GM10266 (cell line): Measurements from ENCODE around the gene LRRC74B.

Experiments
- DNase-seq: peaks from one replicate; pipeline ENCODE4 v3.0.0; 2012; ENCODE audit errors: extremely low spot score
- TF ChIP-seq, protein P1 (sequence below): IDR thresholded peaks from 2 replicates; pipeline ENCODE4 v1.5.1; 2012; ENCODE audit warnings: mild to moderate bottlenecking, low read depth; ENCODE audit not compliant: control insufficient read depth, insufficient read depth; ENCODE audit errors: missing control alignments

Gene LRRC74B, protein sequence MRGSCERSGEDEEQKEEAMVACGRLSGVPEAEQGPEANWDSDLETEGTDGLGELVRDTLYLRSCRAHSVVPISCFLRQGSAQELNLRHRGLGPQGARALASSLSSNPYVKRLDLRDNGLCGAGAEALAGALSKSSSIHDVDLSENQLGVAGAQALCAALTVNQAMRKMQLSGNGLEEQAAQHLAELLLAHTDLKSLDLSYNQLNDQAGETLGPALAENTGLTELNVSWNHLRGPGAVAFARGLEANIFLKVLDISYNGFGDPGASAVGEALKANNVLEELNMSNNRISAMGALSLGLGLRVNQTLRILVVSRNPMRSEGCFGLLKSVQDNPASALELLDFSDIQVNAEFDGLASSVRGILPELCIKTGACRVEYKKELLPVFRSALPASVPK

DNA sequence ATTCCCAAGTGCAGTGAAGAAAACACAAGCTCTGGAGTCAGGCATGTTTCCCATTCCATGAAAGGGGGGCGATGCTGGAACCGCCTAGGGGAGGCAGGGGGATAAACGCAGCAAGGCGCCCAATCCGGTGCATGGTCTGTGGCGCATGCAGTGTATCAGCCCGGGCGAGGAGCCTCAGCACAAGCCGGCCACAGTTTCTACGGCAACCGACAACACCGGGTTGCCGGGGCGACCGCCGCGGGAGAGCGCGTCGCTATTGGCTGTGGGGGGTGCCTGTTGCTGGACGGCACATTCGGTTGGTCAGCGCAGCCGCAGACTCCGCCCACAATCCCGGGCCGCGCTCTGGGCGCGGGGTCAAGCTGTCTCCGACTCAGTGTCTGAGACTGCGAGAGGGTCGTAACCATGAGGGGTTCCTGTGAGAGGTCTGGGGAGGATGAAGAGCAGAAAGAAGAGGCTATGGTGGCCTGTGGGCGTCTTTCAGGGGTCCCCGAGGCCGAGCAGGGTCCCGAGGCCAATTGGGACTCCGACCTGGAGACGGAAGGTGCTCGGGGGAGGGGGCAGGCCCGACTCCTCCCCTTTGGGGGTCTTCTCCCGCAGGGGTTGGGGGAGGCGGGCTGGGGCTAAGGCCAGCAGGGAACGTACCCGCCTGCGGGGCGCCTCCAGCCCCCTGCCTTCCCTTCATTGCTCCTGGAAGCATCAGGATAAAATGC lies at the start of gene LRRC74B:
Gene LRRC74B (plus strand): TSS at position 362 of the 710 bp plus-strand sequence. CDS start 41 bp downstream, at position 403.
- TF ChIP-seq, protein P1, sequence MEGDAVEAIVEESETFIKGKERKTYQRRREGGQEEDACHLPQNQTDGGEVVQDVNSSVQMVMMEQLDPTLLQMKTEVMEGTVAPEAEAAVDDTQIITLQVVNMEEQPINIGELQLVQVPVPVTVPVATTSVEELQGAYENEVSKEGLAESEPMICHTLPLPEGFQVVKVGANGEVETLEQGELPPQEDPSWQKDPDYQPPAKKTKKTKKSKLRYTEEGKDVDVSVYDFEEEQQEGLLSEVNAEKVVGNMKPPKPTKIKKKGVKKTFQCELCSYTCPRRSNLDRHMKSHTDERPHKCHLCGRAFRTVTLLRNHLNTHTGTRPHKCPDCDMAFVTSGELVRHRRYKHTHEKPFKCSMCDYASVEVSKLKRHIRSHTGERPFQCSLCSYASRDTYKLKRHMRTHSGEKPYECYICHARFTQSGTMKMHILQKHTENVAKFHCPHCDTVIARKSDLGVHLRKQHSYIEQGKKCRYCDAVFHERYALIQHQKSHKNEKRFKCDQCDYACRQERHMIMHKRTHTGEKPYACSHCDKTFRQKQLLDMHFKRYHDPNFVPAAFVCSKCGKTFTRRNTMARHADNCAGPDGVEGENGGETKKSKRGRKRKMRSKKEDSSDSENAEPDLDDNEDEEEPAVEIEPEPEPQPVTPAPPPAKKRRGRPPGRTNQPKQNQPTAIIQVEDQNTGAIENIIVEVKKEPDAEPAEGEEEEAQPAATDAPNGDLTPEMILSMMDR: no peak
- DNase-seq: peak; percentile 93

DNA sequence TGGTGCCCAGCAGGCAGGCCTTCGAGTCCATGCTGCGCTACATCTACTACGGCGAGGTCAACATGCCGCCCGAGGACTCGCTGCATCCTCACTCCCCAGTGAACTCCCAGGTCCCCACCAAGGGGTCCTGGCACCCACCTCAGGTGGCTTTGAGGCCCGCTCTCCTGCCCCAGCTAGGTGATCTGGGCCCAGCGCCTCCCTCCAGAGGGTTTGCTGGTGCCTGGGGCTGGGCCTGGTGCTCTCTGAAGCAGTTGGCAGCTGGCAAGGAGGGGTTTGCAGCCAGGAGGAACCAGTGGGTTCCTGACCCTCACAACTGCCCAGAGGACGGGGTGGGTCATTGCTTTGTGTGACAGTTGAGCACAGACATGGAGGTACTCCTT lies 49.7 kb upstream of the LRRC74B start:
- TF ChIP-seq, protein P1: no peak
- no peak for DNase-seq

DNA sequence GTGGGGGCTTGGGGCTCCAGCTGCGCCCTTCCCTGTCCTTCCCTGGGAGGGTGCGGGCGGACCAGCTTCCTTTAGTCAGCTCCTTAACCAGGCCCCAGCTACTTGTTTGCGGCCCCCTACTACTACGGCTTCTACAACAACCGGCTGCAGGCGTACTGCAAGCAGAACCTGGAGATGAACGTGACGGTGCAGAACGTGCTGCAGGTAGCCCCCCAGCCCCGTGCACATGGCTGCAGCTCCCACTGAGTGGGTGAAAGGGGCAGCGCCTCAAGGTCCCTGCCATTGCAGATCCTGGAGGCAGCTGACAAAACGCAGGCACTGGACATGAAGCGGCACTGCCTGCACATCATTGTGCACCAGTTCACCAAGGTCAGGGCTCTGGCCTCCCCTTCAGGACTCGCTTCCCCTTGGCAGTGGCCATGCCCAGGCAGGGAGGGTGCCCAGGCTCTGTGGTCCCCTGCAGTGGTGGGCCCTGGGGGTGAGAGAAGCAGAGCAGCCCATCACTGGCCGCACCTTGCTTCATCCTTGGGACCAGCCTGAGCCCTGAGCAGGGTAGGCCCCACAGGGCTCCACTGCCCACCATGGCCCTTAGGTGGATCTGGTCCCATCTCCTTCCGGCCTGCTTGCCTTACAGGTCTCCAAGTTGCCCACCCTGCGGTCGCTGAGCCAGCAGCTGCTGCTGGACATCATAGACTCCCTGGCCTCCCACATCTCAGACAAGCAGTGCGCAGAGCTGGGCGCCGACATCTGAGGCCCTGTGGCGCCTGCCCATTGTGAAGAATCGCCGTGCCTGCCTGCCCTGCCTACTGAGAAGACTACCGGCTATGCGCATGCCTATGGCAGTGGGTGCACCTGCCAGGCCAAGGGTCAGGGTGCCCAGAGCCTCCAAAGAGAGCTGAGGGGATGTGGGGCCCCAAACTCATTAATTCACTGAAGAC lies 48.9 kb upstream of the LRRC74B start:
- DNase-seq: no peak

DNA sequence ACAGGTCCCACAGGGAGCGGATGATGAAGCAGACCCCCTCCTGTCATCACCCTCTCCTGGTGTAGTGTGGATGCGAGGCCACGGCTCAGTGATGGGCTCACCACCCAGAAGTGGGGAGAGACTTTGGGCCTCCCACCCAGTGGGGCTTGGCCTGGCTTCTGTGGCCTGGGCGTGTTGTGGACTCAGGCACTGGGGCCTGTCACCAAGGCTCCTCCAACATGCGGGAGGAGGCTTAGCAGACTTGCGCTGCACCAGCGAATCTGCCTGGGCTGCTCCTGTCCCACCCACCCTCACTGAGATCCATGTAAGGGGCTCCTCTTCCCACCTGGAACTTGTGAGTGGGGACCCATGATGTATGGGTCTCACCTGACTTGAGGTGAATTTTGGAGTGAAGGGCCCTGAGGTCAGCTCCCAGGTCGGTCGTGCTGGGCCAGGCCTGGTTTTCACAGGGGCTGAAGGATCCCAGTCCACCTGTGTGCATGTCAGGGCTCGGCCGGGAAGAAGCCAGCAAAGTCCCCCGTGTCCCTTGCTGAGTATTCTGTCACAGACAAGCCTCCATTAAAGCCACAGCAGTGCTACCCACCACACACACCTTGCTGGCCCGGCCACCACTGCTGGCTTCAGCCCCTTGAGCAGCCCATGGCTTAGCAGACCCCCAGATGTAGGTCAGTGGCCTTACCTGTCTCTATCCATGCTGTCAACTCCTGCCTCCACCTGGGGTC lies 48.0 kb upstream of the LRRC74B start:
- DNase-seq: no peak
- TF ChIP-seq, protein P1: no peak

More for the DNA sequence above, 48.9 kb upstream of the LRRC74B start:
- TF ChIP-seq, protein P1: no peak

DNA sequence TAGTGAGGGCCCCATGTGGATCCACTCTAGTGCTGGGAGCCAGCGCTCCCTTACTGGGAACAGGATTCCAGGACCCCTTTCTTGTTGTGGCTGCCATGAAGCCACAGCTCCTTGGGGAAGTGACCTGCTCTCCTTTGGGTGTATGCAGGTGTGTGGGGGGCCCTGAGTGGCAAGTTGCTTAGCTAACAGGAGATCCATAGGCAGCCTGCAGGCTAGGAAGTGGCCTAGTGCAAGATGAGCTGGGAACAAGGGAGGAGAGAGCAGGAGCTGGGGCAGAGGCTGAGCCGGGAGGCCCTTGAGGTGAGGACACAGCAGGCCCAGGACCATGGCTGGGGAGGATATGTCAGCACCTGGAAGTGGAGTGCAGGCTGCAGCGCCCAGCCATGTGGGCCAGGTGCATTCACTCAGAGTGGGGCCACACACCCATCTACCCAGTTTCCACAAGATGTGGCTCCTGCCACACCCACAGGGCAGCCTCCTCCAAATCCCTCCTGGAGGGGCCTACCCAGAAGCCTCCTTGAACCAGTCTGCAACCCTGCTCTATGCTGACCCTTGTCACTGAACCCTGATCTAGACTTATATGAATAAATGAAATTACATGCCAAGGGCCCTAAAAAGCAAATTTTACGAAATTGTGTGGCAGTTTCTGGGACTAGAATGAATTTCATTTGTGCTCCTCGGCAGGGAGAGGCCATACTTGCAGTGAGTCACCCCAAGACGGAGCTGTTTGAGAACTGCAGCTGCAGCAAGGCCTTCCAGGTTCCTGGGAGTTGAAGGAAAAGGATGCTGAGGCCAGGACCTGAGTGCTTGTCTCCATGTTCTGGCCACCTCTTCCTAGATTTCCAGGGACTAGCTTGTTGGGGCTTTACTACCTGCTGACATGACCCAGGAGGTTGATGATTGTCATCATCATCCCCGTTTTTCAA lies 47.1 kb upstream of the LRRC74B start:
- DNase-seq: no peak

More for the DNA sequence above, 47.1 kb upstream of the LRRC74B start:
- TF ChIP-seq, protein P1: no peak
